ENCODE measurements around the gene BMP8B. TPM values are rescaled to one million over a fixed set of nuclear protein-coding genes. Genes with fewer than 3 reads are reported as not detected.

The BMP8B gene
- polyA plus RNA-seq, 1 of the 3 experiments (the other 2 are of a cell fraction): 0.07 TPM

DNA sequence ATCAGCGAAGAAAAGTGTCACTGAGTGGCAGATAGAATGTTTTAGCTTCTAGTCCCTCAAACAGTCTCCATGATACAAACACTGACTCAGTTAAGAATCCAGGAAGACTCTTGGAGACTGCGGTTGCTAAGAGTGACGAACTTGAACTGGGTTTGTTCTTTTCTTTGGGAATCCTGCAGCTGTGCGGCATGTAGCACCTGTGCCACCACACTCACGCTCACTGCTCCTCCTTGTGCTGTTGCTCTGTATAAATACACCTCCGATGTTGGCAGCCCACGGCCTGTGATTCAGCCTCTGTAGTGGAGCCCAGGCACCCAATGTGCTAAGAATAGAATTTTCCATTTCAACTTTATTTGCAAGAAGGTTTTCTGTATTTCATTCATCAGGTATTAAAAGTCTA is 55.5 kb downstream of the BMP8B start:
- Histone ChIP-seq H2AFZ (ENCODE audit: low read depth) (no peak overlapping the region), H3K27me3 (ENCODE audit: insufficient read depth) (peaks cover 4% of the 10 kb centered on the region; the same call in 1 of the 2 replicates), H3K4me1 (ENCODE audit: control insufficient read depth in 1 of 2, insufficient read depth in 2 of 2, low read depth in 1 of 2, low read length in 1 of 2) (no peaks in the 10 kb centered on the region), H3K27ac (ENCODE audit: low read depth in 2 of 2, low read length in 1 of 2) (no peak overlapping the region), H3K9ac (no peak overlapping the region), H3K9me2 (no peaks in the 10 kb centered on the region), H3K9me3 (no peaks in the 10 kb centered on the region), H3K4me3 (ENCODE audit: low read depth in 2 of 2, low read length in 1 of 2) (no peak overlapping the region), H3K4me2 (no peak overlapping the region), H3F3A (replicated peaks; ENCODE audit: insufficient read depth) (no peaks in the 10 kb centered on the region), H4K20me1 (ENCODE audit: insufficient read depth) (no peaks in the 10 kb centered on the region), H3K79me2 (ENCODE audit: insufficient read depth) (no peaks in the 10 kb centered on the region), H3K36me3 (replicated peaks in 1 of 2; ENCODE audit: control insufficient read depth in 1 of 2, insufficient read depth in 2 of 2, low read length in 1 of 2) (no peaks in the 10 kb centered on the region)
- DNase-seq: no peak
- WGBS (ENCODE audit: low lambda C conversion rate): 75% methylated on average over 7 of the region's 7 CpGs
- POLR2A ChIA-PET: no interaction called here
- TF ChIP-seq GATA2 (CRISPR knock-in tag; IDR thresholded peaks at IDR 0.05): no peak
- no peak for TF ChIP-seq FOSL2 (IDR thresholded peaks at IDR 0.05; ENCODE audit: borderline replicate concordance, low read depth)
- TF ChIP-seq RXRA (IDR thresholded peaks at IDR 0.05; ENCODE audit: borderline replicate concordance, low read depth): no peak
- TF ChIP-seq, protein P1, sequence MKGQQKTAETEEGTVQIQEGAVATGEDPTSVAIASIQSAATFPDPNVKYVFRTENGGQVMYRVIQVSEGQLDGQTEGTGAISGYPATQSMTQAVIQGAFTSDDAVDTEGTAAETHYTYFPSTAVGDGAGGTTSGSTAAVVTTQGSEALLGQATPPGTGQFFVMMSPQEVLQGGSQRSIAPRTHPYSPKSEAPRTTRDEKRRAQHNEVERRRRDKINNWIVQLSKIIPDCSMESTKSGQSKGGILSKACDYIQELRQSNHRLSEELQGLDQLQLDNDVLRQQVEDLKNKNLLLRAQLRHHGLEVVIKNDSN (IDR thresholded peaks at IDR 0.05; ENCODE audit: borderline replicate concordance, low read depth): no peak
- TF ChIP-seq MEF2A (IDR thresholded peaks at IDR 0.05; ENCODE audit: borderline replicate concordance, low read depth): no peak
- TF ChIP-seq SMC3 (IDR thresholded peaks at IDR 0.05; ENCODE audit: low read depth, low read length): no peak
- no peak for TF ChIP-seq FOXM1 (IDR thresholded peaks at IDR 0.05; ENCODE audit: low read depth)
- no peak for TF ChIP-seq NRF1 (IDR thresholded peaks at IDR 0.05; ENCODE audit: low read depth, low read length)
- no peak for TF ChIP-seq TEAD4 (IDR thresholded peaks at IDR 0.05; ENCODE audit: borderline replicate concordance, insufficient read depth)
- TF ChIP-seq ELF1 (IDR thresholded peaks at IDR 0.05): no peak
- TF ChIP-seq FOXJ3 (CRISPR knock-in tag; IDR thresholded peaks at IDR 0.05): no peak
- TF ChIP-seq, protein P2, sequence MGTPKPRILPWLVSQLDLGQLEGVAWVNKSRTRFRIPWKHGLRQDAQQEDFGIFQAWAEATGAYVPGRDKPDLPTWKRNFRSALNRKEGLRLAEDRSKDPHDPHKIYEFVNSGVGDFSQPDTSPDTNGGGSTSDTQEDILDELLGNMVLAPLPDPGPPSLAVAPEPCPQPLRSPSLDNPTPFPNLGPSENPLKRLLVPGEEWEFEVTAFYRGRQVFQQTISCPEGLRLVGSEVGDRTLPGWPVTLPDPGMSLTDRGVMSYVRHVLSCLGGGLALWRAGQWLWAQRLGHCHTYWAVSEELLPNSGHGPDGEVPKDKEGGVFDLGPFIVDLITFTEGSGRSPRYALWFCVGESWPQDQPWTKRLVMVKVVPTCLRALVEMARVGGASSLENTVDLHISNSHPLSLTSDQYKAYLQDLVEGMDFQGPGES (IDR thresholded peaks at IDR 0.05; ENCODE audit: low read depth, low read length): no peak
- no peak for TF ChIP-seq EZH2phosphoT487 (IDR thresholded peaks at IDR 0.05; ENCODE audit: borderline replicate concordance, low read depth)
- TF ChIP-seq MXI1 (IDR thresholded peaks at IDR 0.05; ENCODE audit: low read depth, low read length): no peak
- no peak for TF ChIP-seq EP300 (IDR thresholded peaks at IDR 0.05; ENCODE audit: borderline replicate concordance in 1 of 2, low read depth in 1 of 2, low read length in 1 of 2)
- TF ChIP-seq, protein P3, sequence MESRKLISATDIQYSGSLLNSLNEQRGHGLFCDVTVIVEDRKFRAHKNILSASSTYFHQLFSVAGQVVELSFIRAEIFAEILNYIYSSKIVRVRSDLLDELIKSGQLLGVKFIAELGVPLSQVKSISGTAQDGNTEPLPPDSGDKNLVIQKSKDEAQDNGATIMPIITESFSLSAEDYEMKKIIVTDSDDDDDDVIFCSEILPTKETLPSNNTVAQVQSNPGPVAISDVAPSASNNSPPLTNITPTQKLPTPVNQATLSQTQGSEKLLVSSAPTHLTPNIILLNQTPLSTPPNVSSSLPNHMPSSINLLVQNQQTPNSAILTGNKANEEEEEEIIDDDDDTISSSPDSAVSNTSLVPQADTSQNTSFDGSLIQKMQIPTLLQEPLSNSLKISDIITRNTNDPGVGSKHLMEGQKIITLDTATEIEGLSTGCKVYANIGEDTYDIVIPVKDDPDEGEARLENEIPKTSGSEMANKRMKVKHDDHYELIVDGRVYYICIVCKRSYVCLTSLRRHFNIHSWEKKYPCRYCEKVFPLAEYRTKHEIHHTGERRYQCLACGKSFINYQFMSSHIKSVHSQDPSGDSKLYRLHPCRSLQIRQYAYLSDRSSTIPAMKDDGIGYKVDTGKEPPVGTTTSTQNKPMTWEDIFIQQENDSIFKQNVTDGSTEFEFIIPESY (IDR thresholded peaks at IDR 0.05; ENCODE audit: borderline replicate concordance, low read depth): no peak
- TF ChIP-seq JUND (IDR thresholded peaks at IDR 0.05): no peak
- TF ChIP-seq, protein P4, sequence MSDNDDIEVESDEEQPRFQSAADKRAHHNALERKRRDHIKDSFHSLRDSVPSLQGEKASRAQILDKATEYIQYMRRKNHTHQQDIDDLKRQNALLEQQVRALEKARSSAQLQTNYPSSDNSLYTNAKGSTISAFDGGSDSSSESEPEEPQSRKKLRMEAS (IDR thresholded peaks at IDR 0.05; ENCODE audit: low read depth): no peak
- TF ChIP-seq RAD21 (IDR thresholded peaks at IDR 0.05; ENCODE audit: low read length): no peak
- TF ChIP-seq SIN3A (IDR thresholded peaks at IDR 0.05; ENCODE audit: borderline replicate concordance, low read depth, low read length): no peak
- CTCF ChIA-PET: interaction anchor here (0.6 kb wide), 1 partner anchor 127 kb away, joined by 3 read pairs; no protein-coding TSS in a partner anchor
